GM10847 (cell line): ENCODE data around the gene TRIM48.
"Not testable (repeated sequence)": the region's sequence is repeated elsewhere in the genome, so short reads cannot be mapped to it uniquely, and the experiment has no call there.

Experiments used
- POLR2A ChIP-seq: IDR thresholded peaks from 2 replicates; pipeline ENCODE4 v1.6.1; 2011; ENCODE audit not compliant: insufficient read length; ENCODE audit errors: extremely low read depth

TRIM48 gene, protein sequence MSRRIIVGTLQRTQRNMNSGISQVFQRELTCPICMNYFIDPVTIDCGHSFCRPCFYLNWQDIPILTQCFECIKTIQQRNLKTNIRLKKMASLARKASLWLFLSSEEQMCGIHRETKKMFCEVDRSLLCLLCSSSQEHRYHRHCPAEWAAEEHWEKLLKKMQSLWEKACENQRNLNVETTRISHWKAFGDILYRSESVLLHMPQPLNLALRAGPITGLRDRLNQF

DNA sequence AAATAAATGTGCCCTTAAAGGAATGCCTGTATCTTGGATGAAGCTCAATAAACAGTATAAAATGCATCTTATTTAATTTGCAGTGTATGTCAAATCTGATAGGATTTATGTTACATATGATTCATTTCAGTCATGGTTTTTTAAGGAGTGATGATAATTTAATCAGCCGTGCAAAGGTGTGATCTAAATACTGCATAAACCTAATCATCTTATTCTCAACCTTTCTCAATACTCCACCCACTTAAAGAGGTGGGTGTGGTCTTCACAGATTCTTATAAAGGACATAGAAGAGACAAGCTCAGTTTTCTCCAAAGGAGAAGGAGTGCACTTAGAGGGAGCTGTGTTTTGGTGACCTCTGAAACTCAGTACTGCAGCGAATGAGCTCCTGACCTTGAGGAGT, at the start of gene TRIM48:
Gene TRIM48, plus strand, starts transcription at position 301 of the 400 bp plus-strand sequence. CDS start 113 bp downstream, outside the sequence.
- not testable (repeated sequence) for TF ChIP-seq POLR2A

DNA sequence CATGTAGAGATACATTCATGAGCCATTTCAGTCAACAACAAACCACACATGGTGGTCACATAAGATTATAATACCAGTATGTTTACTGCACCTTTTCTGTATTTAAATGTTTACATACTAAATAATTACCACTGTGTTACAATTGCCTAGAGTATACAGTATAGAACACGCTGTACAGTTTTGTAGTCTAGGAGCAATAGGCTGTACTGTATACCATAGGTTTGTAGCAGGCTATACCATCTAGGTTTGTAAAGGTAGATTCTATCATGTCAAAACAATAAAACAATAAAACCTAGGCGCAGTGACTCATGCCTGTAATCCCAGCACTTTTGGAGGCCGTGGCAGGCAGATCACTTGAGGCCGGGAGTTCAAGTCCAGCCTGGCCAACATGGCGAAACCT, 1.1 kb downstream of the TRIM48 start:
- no peak for TF ChIP-seq POLR2A
